WTC11 (cell line): ENCODE data around the gene ARL15. TPM values are rescaled to one million over a fixed set of nuclear protein-coding genes. Genes with fewer than 3 reads are reported as not detected.

Experiments used
- ATAC-seq: fragments of 200-7000 bp; cut with Tn5 transposase; 2 replicates; pipeline ENCODE4 v1.10.0; 2021; ENCODE audit warnings: mild to moderate bottlenecking, moderate library complexity
- CTCF ChIA-PET: fragments of 300-600 bp; sonication (Branson Sonifier 250); formaldehyde crosslinking; loops from one replicate; lab custom pipeline; 2021; ENCODE audit warnings: antibody characterized with exemption; lab: Charles Lee
- POLR2A ChIA-PET: fragments of 350-600 bp; sonication (Branson Sonifier 250); formaldehyde crosslinking; loops from one replicate; lab custom pipeline; 2021; ENCODE audit warnings: antibody characterized with exemption; lab: Charles Lee
- DNase-seq: peaks from one replicate; pipeline ENCODE4 v3.0.0; 2021; ENCODE audit warnings: low spot score
- H3K27ac Mint-ChIP-seq: 2 replicates; pipeline ENCODE4 v1.8.0; 2021; ENCODE audit warnings: mixed read lengths
- H3K27me3 Mint-ChIP-seq: 2 replicates; pipeline ENCODE4 v1.8.0; 2021; ENCODE audit warnings: low read depth, mild to moderate bottlenecking, moderate library complexity, mixed read lengths
- H3K36me3 Mint-ChIP-seq: 2 replicates; pipeline ENCODE4 v1.8.0; 2021; ENCODE audit warnings: mixed read lengths
- H3K4me1 Mint-ChIP-seq: 2 replicates; pipeline ENCODE4 v1.8.0; 2022; ENCODE audit warnings: mixed read lengths
- H3K4me3 Mint-ChIP-seq: 2 replicates; pipeline ENCODE4 v1.8.0; 2021; ENCODE audit warnings: mild to moderate bottlenecking, moderate library complexity, mixed read lengths
- H3K9me3 Mint-ChIP-seq: 2 replicates; pipeline ENCODE4 v1.8.0; 2021; ENCODE audit warnings: mixed read lengths
- ATF3 ChIP-seq: sonication (generic); formaldehyde crosslinking; conservative IDR thresholded peaks from 2 replicates; pipeline ENCODE4 v1.8.1; 2022; ENCODE audit warnings: mild to moderate bottlenecking, missing genetic modification reagents
- ESRRA ChIP-seq: sonication (generic); formaldehyde crosslinking; IDR thresholded peaks from 2 replicates; pipeline ENCODE4 v1.8.1; 2022; ENCODE audit warnings: mild to moderate bottlenecking, missing genetic modification reagents, borderline replicate concordance
- GABPB1 ChIP-seq: sonication (generic); formaldehyde crosslinking; IDR thresholded peaks from 2 replicates; pipeline ENCODE4 v1.8.1; 2023; ENCODE audit warnings: mild to moderate bottlenecking, missing genetic modification reagents
- IRF1 ChIP-seq: sonication (generic); formaldehyde crosslinking; IDR thresholded peaks from 2 replicates; pipeline ENCODE4 v1.8.0; 2023; ENCODE audit warnings: missing genetic modification reagents
- JAZF1 ChIP-seq: fragments of 250-450 bp; sonication (Bioruptor Pico); IDR thresholded peaks from 2 replicates; pipeline ENCODE4 v1.9.0; 2021; ENCODE audit warnings: moderate library complexity, mild to moderate bottlenecking, inconsistent platforms
- JUN ChIP-seq: sonication (generic); formaldehyde crosslinking; IDR thresholded peaks from 2 replicates; pipeline ENCODE4 v1.8.0; 2023; ENCODE audit warnings: mild to moderate bottlenecking, missing genetic modification reagents
- KAT7 ChIP-seq: sonication (generic); formaldehyde crosslinking; IDR thresholded peaks from 2 replicates; pipeline ENCODE4 v1.8.1; 2023; ENCODE audit warnings: missing genetic modification reagents, mild to moderate bottlenecking, borderline replicate concordance
- MLX ChIP-seq: sonication (generic); formaldehyde crosslinking; IDR thresholded peaks from 2 replicates; pipeline ENCODE4 v1.8.1; 2023; ENCODE audit warnings: mild to moderate bottlenecking, missing genetic modification reagents, moderate library complexity
- NFYB ChIP-seq: sonication (generic); formaldehyde crosslinking; conservative IDR thresholded peaks from 2 replicates; pipeline ENCODE4 v1.8.0; 2022; ENCODE audit warnings: low read depth, missing genetic modification reagents
- RELA ChIP-seq: sonication (generic); formaldehyde crosslinking; IDR thresholded peaks from 2 replicates; pipeline ENCODE4 v1.8.1; 2022; ENCODE audit warnings: missing genetic modification reagents, mild to moderate bottlenecking, borderline replicate concordance
- RORB ChIP-seq: fragments of 250-450 bp; sonication (Bioruptor Pico); IDR thresholded peaks from 2 replicates; pipeline ENCODE4 v1.9.0; 2021; ENCODE audit warnings: mild to moderate bottlenecking
- TEAD1 ChIP-seq: sonication (generic); formaldehyde crosslinking; IDR thresholded peaks from 2 replicates; pipeline ENCODE4 v1.8.0; 2022; ENCODE audit warnings: mild to moderate bottlenecking, missing genetic modification reagents
- TEAD4 ChIP-seq: sonication (generic); formaldehyde crosslinking; IDR thresholded peaks from 2 replicates; pipeline ENCODE4 v1.8.0; 2022; ENCODE audit warnings: mild to moderate bottlenecking, missing genetic modification reagents
- USF1 ChIP-seq: sonication (generic); formaldehyde crosslinking; IDR thresholded peaks from 2 replicates; pipeline ENCODE4 v1.8.0; 2022; ENCODE audit warnings: mild to moderate bottlenecking, missing genetic modification reagents
- ZNF317 ChIP-seq: sonication (generic); formaldehyde crosslinking; IDR thresholded peaks from 2 replicates; pipeline ENCODE4 v1.8.1; 2023; ENCODE audit warnings: low read depth, mild to moderate bottlenecking, moderate library complexity, missing genetic modification reagents, borderline replicate concordance
- ZNF396 ChIP-seq: fragments of 250-450 bp; sonication (Bioruptor Pico); IDR thresholded peaks from 2 replicates; pipeline ENCODE4 v1.8.0; 2021; ENCODE audit warnings: mild to moderate bottlenecking, moderate library complexity, borderline replicate concordance
- total RNA-seq: library from RNA; stranded (reverse); gene quantifications from 3 replicates; pipeline ENCODE4 v1.2.3, GENCODE V29; 2021
- TF ChIP-seq, protein P1 (sequence below): sonication (generic); formaldehyde crosslinking; IDR thresholded peaks from 2 replicates; pipeline ENCODE4 v1.8.1; 2023; ENCODE audit warnings: mild to moderate bottlenecking, missing genetic modification reagents, moderate library complexity
- TF ChIP-seq, protein P2 (sequence below): fragments of 250-450 bp; sonication (Bioruptor Pico); IDR thresholded peaks from 2 replicates; pipeline ENCODE4 v1.9.0; 2021; ENCODE audit warnings: moderate library complexity, mild to moderate bottlenecking, inconsistent platforms, borderline replicate concordance

ARL15 gene
- total RNA-seq, 1 experiment from 2014 or later = 20.1 TPM

- TF ChIP-seq ATF3 (CRISPR knock-in tag) = no peak
- no peak for TF ChIP-seq TEAD1 (CRISPR knock-in tag)
- TF ChIP-seq, all 79 proteins: peak for 0
Measured at GRCh38 chr5:54212331-54212730, 98.0 kb downstream of the ARL15 start (continued).

GRCh38 chr5:54211912-54212311 is 98.5 kb downstream of the ARL15 start:
- Mint-ChIP-seq H3K36me3 (no peaks in the 10 kb centered on the region), H3K4me3 (no peak overlapping the region), H3K9me3 (no peaks in the 10 kb centered on the region), H3K27me3 (no peaks in the 10 kb centered on the region), H3K27ac (peak overlapping the region; percentile 36), H3K4me1 (peaks cover 69% of the 10 kb centered on the region)
- POLR2A ChIA-PET = interaction anchor here (0.6 kb wide), 2 partner anchors 348 to 1403 kb away, joined by 3 to 5 read pairs; no protein-coding TSS in a partner anchor
- DNase-seq = no peak
- TF ChIP-seq RORB (CRISPR knock-in tag) (no peak), NFYB (no peak), IRF1 (no peak), MLX (CRISPR knock-in tag) (no peak), ZNF317 (no peak), JAZF1 (no peak), JUN (CRISPR knock-in tag) (no peak), GABPB1 (CRISPR knock-in tag) (no peak), USF1 (CRISPR knock-in tag) (no peak), KAT7 (CRISPR knock-in tag) (no peak), TEAD4 (CRISPR knock-in tag) (no peak)
- TF ChIP-seq, protein P1, sequence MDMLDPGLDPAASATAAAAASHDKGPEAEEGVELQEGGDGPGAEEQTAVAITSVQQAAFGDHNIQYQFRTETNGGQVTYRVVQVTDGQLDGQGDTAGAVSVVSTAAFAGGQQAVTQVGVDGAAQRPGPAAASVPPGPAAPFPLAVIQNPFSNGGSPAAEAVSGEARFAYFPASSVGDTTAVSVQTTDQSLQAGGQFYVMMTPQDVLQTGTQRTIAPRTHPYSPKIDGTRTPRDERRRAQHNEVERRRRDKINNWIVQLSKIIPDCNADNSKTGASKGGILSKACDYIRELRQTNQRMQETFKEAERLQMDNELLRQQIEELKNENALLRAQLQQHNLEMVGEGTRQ (CRISPR knock-in tag) = no peak
- no peak for ATAC-seq
- CTCF ChIA-PET = interaction anchor here (1.2 kb wide), 1 partner anchor 22 kb away, joined by 3 read pairs; no protein-coding TSS in a partner anchor

GRCh38 chr5:54207566-54207965 is 102.8 kb downstream of the ARL15 start:
- H3K4me3 Mint-ChIP-seq = no peak overlapping the region
- peaks cover 8% of the 10 kb centered on the region for H3K36me3 Mint-ChIP-seq
- ATAC-seq (peak; percentile 82), DNase-seq (no peak)
- H3K4me1 Mint-ChIP-seq = peaks cover 27% of the 10 kb centered on the region
- no peaks in the 10 kb centered on the region for H3K27me3 Mint-ChIP-seq
- TF ChIP-seq, protein P2, sequence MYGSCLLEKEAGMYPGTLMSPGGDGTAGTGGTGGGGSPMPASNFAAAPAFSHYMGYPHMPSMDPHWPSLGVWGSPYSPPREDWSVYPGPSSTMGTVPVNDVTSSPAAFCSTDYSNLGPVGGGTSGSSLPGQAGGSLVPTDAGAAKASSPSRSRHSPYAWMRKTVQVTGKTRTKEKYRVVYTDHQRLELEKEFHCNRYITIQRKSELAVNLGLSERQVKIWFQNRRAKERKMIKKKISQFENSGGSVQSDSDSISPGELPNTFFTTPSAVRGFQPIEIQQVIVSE = no peak
- TF ChIP-seq ESRRA (CRISPR knock-in tag) = no peak
- no peak for TF ChIP-seq ZNF396 (CRISPR knock-in tag)
- TF ChIP-seq RELA (CRISPR knock-in tag) = no peak
- TF ChIP-seq JAZF1 = no peak
- no peak for TF ChIP-seq NFYB
- CTCF ChIA-PET = interaction anchor here (1.0 kb wide), 1 partner anchor 729 kb away, joined by 3 read pairs; no protein-coding TSS in a partner anchor
- POLR2A ChIA-PET = no interaction called here
- peak overlapping the region; percentile 84 for H3K27ac Mint-ChIP-seq
- H3K9me3 Mint-ChIP-seq = peaks cover 16% of the 10 kb centered on the region
